IPS-NIHi7 (cell line): ENCODE data around the gene UNCX.
"Not testable (repeated sequence)": the region's sequence is repeated elsewhere in the genome, so short reads cannot be mapped to it uniquely, and the experiment has no call there.

Source experiments
- DNase-seq: peaks from one replicate; pipeline ENCODE4 v3.0.0; 2012; ENCODE audit warnings: mixed read lengths; ENCODE audit errors: extremely low spot score

Gene UNCX

DNA sequence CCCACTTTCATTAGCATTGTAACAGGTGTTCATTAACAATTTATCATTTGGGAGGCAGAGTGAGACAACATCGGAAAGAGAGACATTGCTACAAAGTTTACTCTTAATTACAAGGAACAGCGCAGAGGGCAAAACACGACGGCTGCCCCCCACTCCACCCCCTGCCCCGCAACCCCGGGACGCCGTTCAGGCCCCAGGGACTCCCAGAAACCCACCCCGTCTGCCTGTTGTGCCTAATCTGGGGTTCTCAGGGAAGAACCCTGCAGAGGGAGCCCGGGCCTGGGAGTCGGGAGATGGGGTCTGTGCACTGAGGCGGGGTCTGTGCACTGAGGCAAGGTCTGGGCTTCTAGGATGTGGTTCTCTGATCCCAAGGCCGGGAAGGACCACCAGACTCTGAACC lies 25.2 kb downstream of the UNCX start:
- no peak for DNase-seq

- no peak for DNase-seq
Observed at GRCh38 chr7:1259621-1260243, 27.1 kb downstream of the UNCX start.

DNA sequence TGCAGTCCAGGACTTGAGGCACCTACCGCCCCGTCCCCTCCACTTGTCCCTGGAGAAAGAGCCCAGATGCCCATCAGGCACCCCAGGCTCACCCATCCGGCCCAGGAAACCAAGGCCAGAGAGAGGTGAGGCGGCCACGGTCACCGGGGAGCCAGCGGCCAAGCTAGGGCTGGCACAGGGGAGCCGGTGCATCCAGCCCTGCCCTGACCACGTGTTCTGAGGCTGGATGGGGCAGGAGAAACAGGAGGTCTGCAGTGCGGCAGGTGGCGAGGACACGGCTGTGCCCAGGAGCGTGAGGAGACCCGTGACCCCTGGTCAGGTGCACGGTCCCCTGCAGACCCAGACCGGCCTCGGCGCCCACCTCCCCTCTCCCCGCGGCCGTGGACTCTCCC lies 27.6 kb downstream of the UNCX start:
- DNase-seq, result no peak

GRCh38 chr7:1261036-1261435 lies 28.4 kb downstream of the UNCX start:
- not testable (repeated sequence) for DNase-seq

GRCh38 chr7:1262441-1262840 lies 29.8 kb downstream of the UNCX start:
- DNase-seq, result no peak

- DNase-seq, result no peak
Observed at GRCh38 chr7:1263391-1263951, 30.8 kb downstream of the UNCX start.

GRCh38 chr7:1264345-1265280 lies 31.9 kb downstream of the UNCX start:
- no peak for DNase-seq

- DNase-seq, result no peak
Observed at GRCh38 chr7:1267016-1267900, 34.6 kb downstream of the UNCX start.

- no peak for DNase-seq
Observed at GRCh38 chr7:1268076-1268815, 35.6 kb downstream of the UNCX start.

- no peak for DNase-seq
Observed at GRCh38 chr7:1268866-1269265, 36.2 kb downstream of the UNCX start.

- DNase-seq, result no peak
Observed at GRCh38 chr7:1269336-1269890, 36.7 kb downstream of the UNCX start.

DNA sequence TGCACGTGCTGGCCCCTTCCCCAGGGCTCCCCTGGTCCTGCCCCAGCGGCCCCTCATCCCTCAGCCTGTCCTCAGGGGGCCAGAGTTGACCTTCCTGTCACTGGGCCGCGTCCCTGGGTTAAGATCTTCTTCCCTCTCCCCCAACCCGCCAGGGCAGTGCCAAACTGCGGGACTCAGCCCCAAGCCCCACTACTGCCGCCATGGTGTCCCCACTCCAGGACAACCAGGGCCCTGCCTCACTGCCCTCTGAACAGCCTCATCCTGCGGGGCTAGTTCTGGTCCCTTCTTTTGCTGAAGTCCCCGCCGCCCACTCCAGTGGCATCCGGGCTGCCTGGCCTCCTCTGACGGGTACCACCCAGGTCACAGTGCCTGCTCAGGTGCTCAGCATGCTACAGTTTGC lies 37.5 kb downstream of the UNCX start:
- DNase-seq, result no peak

GRCh38 chr7:1271046-1271445 lies 38.4 kb downstream of the UNCX start:
- DNase-seq, result no peak

DNA sequence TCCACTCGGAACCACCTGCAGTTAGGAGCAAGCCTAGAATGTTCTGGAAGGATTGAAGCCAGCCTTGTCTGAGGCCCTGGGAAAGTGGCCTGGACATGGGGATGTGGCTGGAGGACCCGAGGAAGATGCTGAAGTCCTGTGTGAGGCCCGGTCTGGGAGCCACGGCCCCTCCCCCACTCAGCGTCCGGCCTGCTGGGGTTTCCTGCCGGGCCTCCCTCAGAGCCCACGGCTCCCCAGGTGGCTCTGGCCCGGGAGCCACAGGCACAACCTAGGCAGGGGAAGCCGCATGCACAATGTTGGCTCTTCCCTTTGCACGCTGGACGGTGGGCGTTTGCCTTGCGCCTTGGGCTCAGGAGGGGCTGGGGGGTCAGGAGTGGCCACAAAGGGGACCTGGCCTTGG lies 39.0 kb downstream of the UNCX start:
- DNase-seq, result no peak

- not testable (repeated sequence) for DNase-seq
Observed at GRCh38 chr7:1272136-1272535, 39.5 kb downstream of the UNCX start.

GRCh38 chr7:1274121-1274875 lies 41.6 kb downstream of the UNCX start:
- no peak for DNase-seq

GRCh38 chr7:1274876-1275375 lies 42.3 kb downstream of the UNCX start:
- DNase-seq, result no peak

GRCh38 chr7:1275451-1276381 lies 43.0 kb downstream of the UNCX start:
- DNase-seq, result no peak
